Measurements from ENCODE around the gene MLLT10.

DNA sequence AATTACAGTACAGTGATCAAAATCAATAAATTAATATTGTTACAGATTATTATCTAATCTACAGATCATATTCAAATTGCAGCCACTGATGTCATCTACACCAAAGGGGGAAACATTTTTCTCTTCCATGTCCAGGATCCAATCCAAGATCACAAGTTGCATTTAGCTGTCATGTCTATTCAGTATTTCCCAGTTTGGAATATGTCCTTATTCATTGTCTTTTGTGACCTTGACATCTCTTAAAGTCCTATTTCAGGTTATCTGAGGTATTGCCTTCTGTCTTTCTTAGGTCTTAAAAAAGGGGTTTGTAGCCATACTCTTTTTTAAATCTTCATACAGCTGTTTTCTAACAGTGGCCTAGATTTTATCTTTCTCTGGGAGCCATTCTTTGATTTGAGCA, 93.3 kb downstream of the MLLT10 start:
- TF ChIP-seq, protein P1, sequence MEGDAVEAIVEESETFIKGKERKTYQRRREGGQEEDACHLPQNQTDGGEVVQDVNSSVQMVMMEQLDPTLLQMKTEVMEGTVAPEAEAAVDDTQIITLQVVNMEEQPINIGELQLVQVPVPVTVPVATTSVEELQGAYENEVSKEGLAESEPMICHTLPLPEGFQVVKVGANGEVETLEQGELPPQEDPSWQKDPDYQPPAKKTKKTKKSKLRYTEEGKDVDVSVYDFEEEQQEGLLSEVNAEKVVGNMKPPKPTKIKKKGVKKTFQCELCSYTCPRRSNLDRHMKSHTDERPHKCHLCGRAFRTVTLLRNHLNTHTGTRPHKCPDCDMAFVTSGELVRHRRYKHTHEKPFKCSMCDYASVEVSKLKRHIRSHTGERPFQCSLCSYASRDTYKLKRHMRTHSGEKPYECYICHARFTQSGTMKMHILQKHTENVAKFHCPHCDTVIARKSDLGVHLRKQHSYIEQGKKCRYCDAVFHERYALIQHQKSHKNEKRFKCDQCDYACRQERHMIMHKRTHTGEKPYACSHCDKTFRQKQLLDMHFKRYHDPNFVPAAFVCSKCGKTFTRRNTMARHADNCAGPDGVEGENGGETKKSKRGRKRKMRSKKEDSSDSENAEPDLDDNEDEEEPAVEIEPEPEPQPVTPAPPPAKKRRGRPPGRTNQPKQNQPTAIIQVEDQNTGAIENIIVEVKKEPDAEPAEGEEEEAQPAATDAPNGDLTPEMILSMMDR (IDR thresholded peaks at IDR 0.05), result no peak
- TF ChIP-seq POLR2AphosphoS5 (IDR thresholded peaks at IDR 0.05) (no peak), POLR2A (IDR thresholded peaks at IDR 0.05) (no peak)
